Measurements from ENCODE around the gene GPRC5C.

The GPRC5C gene

DNA sequence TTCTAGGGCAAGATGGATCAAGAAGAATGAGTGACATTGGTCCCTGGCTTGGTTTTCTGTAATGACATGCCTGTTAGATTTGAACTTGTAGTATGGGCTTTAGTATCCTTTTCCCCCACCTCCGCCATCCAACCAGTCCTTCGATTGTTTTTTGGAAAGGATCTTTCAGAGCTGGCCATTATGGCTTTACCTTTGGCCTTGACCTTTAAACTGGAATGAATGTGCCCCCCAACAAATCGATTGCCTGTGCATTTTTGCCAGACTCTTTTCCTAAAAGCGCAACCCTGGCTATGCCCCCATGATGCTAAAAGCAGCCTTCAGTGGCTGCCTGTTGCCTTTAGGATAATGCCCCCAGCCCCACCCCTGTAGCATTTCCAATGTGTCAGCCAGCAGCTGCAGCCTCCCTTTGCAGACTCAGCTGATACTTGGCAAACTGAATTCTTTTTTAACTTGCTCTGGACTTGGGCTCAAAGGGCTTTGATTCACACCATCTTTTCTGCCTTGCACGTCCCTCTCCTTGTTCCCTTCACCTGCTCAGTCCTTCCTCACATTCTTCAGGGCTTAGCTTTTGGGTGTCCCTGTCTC, 4.0 kb downstream of the GPRC5C start:
- DNase-seq: no peak

DNA sequence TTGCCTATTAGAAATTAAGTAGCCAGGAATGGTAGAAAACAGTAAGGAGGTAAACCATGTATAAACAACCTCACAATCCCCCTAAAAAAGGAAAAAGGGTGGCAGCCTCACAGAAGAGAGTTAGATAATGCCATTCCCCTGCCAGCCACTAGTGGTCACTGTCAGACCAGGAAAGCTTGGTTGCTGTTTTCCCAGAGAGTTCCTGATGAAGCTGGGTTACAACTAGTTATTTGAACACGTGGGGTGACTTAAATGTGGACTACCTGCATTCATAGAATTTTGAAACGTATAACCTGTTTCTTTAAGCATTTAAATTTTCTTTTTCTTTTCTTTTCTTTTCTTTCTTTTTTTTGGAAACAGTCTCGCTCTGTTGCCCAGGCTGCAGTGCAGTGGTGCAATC, 5.8 kb downstream of the GPRC5C start:
- peak; percentile 23 for DNase-seq

DNA sequence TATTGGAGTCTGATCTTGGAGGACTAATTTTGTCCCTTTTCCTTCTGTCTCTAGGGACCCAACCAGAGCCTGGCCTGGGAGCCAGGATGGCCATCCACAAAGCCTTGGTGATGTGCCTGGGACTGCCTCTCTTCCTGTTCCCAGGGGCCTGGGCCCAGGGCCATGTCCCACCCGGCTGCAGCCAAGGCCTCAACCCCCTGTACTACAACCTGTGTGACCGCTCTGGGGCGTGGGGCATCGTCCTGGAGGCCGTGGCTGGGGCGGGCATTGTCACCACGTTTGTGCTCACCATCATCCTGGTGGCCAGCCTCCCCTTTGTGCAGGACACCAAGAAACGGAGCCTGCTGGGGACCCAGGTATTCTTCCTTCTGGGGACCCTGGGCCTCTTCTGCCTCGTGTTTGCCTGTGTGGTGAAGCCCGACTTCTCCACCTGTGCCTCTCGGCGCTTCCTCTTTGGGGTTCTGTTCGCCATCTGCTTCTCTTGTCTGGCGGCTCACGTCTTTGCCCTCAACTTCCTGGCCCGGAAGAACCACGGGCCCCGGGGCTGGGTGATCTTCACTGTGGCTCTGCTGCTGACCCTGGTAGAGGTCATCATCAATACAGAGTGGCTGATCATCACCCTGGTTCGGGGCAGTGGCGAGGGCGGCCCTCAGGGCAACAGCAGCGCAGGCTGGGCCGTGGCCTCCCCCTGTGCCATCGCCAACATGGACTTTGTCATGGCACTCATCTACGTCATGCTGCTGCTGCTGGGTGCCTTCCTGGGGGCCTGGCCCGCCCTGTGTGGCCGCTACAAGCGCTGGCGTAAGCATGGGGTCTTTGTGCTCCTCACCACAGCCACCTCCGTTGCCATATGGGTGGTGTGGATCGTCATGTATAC, 8.0 kb downstream of the GPRC5C start:
- DNase-seq: no peak

DNA sequence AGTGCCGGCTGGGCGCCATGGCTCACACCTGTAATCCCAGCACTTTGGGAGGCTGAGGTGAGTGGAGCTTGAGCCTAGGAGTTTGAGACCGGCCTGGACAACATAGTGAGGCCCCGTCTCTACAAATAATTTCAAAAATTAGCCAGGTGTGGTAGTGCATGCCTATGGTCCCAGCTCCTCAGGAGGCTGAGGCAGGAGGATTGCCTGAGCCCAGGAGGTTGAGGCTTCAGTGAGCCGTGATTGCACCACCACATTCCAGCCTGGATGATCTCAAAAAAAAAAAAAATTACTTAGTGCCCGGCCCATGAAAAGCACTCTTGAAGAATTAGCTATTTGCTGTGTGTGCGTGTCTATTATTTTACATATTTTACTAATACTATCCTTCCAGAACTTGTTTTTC, 9.6 kb downstream of the GPRC5C start:
- DNase-seq: no peak

DNA sequence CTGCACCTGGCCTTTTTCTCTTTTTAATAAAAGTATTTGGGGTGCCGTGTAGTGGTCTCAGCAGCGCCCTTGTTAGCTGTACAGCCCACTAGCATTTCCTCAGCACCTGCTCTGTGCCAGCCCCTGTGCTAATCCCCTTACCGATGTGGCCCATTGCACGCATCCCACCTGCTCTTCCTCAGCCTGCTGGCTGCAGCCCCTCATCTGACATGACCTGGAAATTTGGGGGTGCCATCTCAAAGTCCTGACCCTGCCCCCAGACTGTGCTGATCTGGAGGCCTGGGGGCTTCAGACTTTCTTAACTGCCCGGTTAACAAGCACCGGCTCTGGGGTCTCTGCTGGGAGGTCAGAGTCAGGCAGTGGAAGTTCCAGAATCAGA, 10.4 kb downstream of the GPRC5C start:
- DNase-seq: no peak

DNA sequence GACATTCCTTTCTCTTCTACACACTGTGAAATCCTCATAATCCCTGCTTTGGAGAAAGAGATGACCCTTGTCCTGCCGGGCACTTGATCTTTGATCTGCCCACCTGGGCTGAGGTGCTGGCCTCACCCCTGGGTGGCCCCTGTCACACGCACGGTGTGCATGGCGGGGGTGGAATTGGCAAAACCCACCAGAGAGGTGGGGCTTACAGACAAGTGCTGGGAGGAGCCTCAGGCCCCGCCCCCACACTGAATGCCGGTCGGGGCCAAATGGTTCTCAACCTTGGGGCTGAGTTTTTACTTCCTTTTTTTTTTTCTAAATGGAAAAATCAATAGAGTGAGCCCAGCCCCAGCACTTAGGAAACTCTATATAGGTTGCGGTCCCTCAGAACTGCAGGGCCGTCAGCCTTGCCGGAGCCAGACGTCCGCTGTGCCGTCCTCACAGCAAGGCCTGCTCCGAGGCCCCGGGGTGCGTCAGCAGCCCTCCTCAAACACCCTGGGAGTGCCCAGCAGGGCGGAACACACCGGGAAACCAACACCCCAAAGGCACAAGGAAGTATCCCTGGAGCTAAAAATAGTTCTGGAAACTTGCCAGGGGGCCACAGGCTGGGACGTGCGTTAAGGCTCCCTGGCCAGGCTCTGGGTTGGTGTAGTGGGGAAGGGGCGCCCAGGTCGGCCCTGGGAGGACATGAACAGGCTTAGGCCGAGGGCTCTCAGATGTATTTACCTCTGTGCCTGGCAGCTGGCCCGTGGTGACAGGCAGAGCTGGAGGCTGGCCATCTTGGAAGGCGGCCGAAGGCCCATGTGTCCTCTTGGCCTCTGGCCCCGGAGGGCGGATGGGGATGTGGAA, 11.0 kb downstream of the GPRC5C start:
- DNase-seq: peak; percentile 95

DNA sequence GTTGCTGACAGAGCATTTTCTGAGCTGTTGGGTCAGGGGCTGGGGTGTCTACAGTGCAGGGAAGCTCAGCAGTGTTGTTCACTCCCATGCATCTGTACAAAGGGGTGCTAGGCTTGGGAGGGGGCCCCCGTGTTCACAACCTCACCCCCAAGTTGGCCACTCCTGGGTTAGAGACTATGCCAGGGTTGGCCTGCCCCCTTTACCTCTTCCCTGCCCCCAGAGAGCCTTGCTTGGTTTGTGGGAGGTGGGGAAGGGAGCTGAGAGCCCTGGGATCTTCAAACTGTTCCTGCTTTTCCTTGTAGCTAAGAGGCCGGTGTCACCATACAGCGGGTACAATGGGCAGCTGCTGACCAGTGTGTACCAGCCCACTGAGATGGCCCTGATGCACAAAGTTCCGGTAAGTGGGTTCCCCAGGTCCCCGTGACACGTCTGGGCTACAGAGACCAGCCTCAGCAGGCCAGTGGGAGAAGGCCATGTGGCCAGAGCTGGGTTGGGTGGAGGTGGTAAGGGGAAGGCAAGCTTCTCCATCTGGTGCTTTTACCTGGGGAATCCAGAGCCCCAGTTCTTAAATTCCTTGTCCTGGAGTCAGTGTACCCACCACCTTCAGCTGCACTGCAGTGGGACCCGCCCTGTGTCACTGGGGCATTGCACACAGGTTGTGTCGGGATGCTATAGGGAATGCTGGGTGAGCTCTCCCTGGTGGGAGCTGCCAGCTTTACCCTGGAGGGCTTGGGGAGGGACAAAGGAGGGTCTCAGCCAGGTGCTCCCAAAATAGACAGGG, 11.8 kb downstream of the GPRC5C start:
- DNase-seq: no peak

DNA sequence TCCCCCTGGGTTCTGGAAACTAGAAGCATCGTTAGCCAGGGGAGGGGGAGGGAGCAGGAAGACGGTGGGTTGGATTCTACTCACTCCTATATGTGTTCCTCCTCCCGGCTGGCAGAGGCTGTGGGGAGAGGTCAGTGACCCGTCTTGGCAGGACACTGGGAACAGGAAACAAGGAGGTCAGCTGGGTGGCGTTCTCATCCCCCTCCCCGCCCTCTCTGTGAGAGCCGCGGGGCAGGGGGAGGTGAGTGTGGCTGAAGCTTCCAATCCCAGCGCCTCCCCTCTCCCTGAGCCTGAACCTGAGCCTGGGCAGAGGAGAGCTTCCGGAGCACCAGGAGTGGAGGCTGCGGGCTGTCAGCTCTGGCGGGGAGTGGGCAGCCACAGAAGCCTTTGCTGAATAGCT, 12.5 kb downstream of the GPRC5C start:
- no peak for DNase-seq

DNA sequence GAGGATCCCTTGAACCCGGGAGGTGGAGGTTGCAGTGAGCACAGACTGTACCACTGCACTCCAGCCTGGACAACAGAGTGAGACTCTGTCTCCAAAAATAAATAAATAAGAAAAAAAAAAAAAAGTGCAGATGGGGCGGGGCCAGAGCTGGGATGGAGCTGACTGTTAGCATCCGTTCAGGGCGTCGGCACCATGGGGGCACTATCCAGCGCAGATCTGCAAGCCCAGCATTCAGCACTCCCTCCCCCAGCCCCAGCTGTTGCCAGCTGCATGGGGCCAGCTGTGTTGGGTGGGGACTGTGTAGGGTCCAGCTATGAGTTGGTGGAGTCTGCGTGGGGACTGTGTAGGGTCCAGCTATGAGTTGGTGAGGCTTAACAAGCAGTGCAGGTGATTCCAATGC, 13.3 kb downstream of the GPRC5C start:
- DNase-seq: no peak

DNA sequence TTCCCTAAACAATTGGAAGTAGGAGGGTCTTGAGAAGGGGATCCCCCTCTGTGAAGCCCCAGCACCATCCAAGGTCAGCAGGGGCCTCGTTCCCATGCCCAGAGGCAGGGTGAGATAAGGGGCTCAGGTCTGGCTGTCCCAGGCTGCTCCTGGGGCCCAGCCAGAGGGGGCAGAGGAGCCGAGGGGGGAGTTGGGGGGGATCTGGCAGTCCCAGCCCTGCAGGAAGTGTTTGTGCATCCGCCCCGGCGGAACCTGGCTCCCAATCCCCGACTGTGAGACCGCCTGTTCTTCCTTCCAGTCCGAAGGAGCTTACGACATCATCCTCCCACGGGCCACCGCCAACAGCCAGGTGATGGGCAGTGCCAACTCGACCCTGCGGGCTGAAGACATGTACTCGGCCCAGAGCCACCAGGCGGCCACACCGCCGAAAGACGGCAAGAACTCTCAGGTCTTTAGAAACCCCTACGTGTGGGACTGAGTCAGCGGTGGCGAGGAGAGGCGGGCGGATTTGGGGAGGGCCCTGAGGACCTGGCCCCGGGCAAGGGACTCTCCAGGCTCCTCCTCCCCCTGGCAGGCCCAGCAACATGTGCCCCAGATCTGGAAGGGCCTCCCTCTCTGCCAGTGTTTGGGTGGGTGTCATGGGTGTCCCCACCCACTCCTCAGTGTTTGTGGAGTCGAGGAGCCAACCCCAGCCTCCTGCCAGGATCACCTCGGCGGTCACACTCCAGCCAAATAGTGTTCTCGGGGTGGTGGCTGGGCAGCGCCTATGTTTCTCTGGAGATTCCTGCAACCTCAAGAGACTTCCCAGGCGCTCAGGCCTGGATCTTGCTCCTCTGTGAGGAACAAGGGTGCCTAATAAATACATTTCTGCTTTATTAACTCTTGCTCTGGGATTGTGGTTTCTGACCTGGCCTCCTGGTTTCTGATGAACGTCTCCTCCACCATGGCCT, 14.9 kb downstream of the GPRC5C start:
- no peak for DNase-seq

DNA sequence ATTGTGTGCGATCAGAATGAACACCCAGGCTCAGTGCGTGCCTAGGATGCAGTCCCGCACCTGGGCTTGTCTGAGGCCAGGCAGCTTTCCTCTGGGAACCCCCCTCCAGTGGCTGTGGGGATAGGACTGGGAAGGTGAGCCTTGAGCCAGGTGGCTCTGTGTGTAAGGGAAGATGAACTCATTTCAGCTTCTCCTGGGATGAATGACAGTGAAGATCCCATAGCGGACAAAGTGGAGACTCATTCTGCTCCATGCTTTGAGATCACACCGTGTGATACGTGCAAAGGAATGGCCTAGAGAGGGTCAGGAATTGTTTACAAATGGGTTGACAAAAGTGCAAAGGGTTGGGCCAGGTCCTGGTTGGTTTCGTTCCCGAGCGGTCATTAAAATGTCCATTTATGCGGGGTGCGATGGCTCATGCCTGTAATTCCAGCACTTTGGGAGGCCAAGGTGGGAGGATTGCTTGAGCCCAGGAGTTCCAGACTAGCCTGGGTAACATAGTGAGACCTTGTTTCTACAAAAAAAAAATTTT, 15.8 kb downstream of the GPRC5C start:
- no peak for DNase-seq

DNA sequence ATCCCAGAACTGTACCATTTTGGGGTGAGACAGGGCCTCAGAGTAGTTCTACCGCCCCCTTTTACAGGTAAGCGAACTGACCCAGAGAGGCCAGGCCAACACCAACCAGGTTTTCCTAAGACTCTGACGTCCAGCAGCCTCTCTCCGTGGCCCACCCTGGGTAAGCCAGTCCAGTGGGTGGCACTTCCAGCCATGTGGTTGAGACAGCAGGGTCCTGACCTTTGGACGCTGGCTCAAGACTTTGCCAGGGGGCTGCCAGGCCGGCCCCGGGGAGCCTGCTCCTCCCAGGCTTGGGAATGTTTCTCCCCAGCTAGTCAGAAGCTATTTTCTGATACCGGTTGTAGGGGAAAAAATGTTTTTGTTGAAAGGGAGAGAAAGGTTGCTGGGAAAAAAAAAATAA, 16.9 kb downstream of the GPRC5C start:
- DNase-seq: no peak

DNA sequence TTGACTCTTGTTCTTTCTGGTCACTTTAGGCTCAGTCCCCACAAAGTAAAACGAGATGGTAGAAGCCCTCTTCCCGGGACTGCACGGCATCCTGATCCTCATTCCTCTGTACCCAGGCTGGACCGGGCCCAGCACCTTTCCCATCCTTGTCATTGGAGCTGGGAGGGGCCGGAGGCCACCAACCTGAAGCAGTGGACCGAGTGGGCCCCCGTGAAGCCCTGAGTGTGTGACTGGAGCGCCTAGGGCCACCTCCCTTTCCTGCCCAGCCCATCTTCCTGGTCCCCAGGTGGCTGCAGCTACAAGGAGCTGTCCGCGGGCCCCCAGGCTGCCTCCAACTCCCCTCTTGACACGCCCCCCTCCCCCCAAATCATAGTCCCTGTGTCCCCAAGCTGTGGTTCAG, 17.4 kb downstream of the GPRC5C start:
- no peak for DNase-seq

DNA sequence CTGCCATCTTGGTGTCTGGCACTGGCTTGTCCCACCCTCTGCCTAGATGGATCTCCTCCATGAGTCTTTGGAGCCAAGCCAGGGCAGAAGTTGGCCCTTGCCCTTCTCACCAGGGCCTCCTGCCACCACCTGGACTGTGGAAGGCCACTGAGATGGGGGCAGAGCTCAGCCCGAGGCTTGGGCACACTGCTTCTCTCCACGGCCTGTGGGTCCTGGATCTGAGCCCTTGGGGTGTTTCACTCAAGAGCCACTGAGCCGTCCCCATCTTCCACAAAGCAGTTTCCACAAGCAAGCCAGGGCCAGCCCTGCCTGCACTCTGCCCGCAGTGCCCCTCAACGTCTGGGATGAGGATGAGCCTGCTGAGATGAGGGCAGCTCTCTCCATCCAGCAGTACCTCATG, 17.9 kb downstream of the GPRC5C start:
- DNase-seq: no peak

DNA sequence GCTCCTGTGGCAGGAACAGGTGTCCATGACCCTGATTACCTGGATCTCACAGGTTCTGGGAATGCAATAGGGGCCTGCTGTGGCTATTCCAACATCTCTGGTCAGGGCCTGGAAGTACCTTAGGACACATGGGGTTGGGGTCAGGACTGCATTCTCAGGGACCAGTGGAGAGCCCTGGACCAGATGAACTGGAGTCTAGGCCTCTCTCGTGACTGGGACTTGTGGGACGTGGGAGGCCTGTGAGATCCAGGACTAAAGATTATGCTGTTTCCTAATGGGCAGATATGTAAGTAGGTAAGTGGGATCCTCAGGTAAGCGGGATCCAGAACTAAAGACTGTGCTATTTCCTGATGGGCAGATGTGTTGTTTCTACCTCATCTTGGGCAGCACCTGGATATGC, 18.3 kb downstream of the GPRC5C start:
- DNase-seq: no peak

DNA sequence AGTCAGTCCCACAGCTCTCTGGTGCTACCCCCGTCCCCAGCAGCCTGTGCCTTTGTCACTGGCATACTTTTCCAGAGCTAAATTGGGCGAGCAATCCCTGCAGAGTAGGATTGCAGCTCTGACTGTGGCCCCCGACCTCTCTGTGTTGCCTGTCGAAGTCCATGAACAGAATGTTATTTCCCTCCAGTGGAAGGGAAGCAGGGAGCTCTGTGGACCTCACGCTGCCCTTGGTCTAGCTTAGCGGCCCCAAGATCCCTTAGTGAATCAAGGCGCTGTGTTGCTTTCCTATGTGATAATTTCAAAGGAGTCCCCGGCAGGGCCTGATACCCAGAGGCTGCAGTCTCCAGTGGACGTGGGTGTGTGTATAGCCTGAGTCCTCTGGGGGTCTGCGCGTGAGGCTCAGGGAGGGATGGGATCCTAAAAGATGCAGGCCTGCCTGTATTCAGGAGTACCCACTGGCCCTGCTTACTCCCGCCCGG, 19.1 kb downstream of the GPRC5C start:
- DNase-seq: no peak

DNA sequence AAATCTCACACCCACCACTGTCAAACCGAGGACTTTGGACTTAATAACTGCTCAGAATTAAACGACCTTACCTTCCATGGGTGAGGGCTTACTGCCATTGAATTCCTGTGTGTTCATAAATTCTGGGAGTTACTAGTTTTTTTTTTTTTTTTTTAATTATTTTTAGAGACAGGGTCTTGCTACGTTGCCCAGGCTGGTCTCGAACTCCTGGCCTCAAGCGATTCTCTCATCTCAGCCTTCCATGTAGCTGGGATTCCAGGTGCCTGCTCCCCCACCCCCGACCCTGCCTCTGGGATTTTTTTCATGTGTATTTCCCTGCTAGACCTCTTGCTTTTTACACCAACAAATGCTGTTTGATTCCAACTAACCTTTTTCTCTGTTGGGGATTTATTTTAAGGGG, 19.7 kb downstream of the GPRC5C start:
- DNase-seq: no peak

DNA sequence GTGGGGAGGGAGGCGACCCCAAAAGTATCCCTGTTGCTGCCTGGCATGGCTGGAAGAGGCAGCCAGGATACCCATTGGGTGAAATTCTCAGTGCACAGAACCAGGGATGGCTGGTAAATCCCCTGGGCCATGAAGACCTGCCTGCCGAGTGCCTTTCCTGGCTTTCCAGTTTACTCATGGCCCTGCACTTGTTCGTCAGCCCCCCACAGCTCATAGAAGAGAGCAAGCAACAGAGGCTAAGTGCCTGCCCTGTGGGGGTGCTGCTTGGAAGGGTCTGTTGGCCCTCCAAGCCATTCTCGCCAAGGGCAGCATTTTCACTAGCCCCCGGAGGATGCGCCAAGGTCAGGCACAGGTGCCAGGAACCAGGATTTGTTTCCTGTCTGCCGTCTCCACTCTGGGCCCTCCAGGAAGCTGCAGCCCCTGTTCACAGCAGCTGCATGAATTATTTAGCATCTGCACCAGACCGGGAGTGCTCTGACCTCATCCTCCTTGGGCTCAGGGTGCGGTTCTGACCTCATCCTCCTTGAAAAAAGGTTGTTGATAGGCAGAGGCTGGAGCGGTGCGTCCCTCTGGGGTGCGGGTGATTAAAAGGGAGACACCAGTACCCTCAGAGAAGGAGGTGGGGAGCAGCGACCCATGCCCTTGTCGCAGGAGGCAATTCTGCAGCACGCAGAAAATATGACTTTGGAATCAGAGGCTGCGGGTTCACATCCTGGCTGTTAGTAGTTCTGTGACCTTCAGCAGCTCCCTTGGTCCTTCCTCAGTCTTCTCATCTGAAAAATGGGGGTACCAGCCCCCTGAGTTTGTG, 20.3 kb downstream of the GPRC5C start:
- no peak for DNase-seq

DNA sequence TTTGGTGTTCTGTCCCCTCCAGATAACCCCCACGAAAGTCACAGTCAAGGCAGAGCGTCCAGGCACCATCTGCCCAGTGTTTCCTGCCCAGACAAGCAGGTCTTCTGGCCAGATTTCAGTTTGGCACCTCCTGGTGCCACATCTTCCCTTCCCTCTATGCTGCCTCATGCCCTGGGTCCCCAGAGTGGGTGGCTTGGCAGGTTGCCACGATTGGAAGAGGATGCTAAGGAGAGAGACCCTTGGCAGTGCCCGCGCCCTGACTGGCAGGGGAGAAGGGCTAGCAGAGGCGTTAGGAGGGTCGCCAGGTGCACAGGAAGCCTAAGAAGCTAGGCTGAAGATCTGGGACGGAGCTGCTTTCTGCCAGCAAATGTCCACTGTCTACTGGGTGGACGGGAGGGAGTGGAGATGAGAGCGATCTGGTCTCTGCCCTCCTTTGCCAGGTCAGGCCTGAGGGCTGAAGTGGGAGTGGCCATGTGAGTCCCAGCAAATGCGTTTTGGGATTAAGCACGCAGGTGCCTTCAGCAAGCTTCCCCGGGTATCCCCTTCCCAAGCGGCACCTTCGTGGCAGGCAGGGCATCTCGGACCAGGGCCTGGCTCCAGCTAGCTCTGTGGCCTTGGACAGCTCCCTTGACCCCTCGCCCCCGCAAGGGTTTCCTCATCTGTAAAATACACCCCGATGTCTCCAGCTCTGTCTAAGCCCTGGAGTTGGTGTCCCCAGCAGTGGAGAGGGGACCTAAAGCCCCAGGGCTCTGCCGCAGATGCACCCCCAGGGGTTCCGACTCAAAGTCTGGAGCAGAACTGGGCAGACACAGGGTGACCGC, 21.2 kb downstream of the GPRC5C start:
- no peak for DNase-seq

Data from MV-4-11 (cell line).